Ovary (tissue), 3 donors: ENCODE results near the gene TP73.

Source experiments
- POLR2A ChIP-seq: fragments of 450-650 bp; IDR thresholded peaks from one replicate; pipeline ENCODE4 v1.6.1; 2017; ENCODE audit warnings: antibody characterized with exemption, mild to moderate bottlenecking, moderate library complexity
- TF ChIP-seq, protein P1 (sequence below), 3 donors: fragments of 450-650 bp in 2 of 3; fragments of 200-600 bp in 1 of 3; IDR thresholded peaks; one replicate each; pipeline versions ENCODE4 v1.5.1 to v1.8.0; 2016 to 2022; ENCODE audit warnings: antibody characterized with exemption in 3 of 3, mild to moderate bottlenecking in 1 of 3
- donor health status: DM: no; HTN: no; CAD: no.

- TF ChIP-seq, protein P1, sequence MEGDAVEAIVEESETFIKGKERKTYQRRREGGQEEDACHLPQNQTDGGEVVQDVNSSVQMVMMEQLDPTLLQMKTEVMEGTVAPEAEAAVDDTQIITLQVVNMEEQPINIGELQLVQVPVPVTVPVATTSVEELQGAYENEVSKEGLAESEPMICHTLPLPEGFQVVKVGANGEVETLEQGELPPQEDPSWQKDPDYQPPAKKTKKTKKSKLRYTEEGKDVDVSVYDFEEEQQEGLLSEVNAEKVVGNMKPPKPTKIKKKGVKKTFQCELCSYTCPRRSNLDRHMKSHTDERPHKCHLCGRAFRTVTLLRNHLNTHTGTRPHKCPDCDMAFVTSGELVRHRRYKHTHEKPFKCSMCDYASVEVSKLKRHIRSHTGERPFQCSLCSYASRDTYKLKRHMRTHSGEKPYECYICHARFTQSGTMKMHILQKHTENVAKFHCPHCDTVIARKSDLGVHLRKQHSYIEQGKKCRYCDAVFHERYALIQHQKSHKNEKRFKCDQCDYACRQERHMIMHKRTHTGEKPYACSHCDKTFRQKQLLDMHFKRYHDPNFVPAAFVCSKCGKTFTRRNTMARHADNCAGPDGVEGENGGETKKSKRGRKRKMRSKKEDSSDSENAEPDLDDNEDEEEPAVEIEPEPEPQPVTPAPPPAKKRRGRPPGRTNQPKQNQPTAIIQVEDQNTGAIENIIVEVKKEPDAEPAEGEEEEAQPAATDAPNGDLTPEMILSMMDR (IDR thresholded peaks at IDR 0.05), result peak; percentile 72 to 85 (median 77)
- TF ChIP-seq POLR2A, result no peak
These were observed 33.2 kb upstream of the TP73 start for GRCh38 chr1:3618881-3619671.
